Measurements from ENCODE around the gene TRAF3IP1. TPM values are rescaled to one million over a fixed set of nuclear protein-coding genes. Genes with fewer than 3 reads are reported as not detected.

Gene TRAF3IP1
- total RNA-seq, 2 experiments from 2014 or later, result 7.9 to 9.2 TPM

Other genes with a start within 250 kb of the TRAF3IP1 start
- gene ESPNL, start 220.2 kb upstream of the TRAF3IP1 start, total RNA-seq, result under 1 TPM in 1 of 2 experiments, not detected in 1; 0.05 TPM
- not detected for gene KLHL30, start 181.8 kb upstream of the TRAF3IP1 start, total RNA-seq
- not detected for gene ERFE, start 161.5 kb upstream of the TRAF3IP1 start, total RNA-seq
- gene ILKAP, start 116.8 kb upstream of the TRAF3IP1 start, total RNA-seq, result 10 to 100 TPM; 59.1 to 63.2 TPM
- gene HES6, start 80.5 kb upstream of the TRAF3IP1 start, total RNA-seq, result 1 to 10 TPM; 1.8 to 3.2 TPM
- gene PER2, start 31.9 kb upstream of the TRAF3IP1 start, total RNA-seq, result 10 to 100 TPM; 11.8 to 13.1 TPM
- 10 to 100 TPM; 26.2 to 28.9 TPM for gene ASB1, start 106.4 kb downstream of the TRAF3IP1 start, total RNA-seq